Measurements from ENCODE around the gene FRMD1. TPM values are rescaled to one million over a fixed set of nuclear protein-coding genes. Genes with fewer than 3 reads are reported as not detected.

The FRMD1 gene
- total RNA-seq, 1 experiment from 2014 or later = 0.57 TPM

DNA sequence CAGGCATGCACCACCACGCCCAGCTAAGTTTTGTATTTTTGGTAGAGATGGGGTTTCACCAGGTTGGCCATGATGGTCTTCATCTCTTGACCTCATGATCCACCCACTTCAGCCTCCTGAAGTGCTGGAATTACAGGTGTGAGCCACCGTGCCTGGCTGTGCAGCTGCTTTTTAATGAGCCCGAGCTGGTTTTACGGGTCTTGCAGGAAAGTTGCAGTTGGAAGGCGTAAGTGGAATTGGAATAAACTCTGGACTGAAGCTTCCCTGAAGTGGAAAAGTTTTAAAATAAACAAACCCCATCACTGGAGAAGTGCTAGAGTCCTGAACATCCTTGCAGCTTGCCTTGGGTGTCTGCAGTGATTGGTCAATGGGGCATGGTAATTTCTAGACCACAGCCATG lies 41.2 kb downstream of the FRMD1 start:
- H3K9me3 Mint-ChIP-seq = peaks cover 39% of the 10 kb centered on the region

More for the DNA sequence above, 41.2 kb downstream of the FRMD1 start:
- Mint-ChIP-seq H3K4me3 (no peak overlapping the region), H3K4me1 (peaks cover 19% of the 10 kb centered on the region), H3K27me3 (ENCODE audit: low read depth) (peaks cover 21% of the 10 kb centered on the region), H3K27ac (no peak overlapping the region), H3K36me3 (peaks cover 44% of the 10 kb centered on the region)
- ChIA-PET CTCF (no interaction called here), POLR2A (no interaction called here)
- DNase-seq (ENCODE audit: low spot score) (no peak), ATAC-seq (no peak)
- TF ChIP-seq IRF2 (CRISPR knock-in tag; IDR thresholded peaks at IDR 0.05; ENCODE audit: borderline replicate concordance, low read depth) = no peak
- TF ChIP-seq, protein P1, sequence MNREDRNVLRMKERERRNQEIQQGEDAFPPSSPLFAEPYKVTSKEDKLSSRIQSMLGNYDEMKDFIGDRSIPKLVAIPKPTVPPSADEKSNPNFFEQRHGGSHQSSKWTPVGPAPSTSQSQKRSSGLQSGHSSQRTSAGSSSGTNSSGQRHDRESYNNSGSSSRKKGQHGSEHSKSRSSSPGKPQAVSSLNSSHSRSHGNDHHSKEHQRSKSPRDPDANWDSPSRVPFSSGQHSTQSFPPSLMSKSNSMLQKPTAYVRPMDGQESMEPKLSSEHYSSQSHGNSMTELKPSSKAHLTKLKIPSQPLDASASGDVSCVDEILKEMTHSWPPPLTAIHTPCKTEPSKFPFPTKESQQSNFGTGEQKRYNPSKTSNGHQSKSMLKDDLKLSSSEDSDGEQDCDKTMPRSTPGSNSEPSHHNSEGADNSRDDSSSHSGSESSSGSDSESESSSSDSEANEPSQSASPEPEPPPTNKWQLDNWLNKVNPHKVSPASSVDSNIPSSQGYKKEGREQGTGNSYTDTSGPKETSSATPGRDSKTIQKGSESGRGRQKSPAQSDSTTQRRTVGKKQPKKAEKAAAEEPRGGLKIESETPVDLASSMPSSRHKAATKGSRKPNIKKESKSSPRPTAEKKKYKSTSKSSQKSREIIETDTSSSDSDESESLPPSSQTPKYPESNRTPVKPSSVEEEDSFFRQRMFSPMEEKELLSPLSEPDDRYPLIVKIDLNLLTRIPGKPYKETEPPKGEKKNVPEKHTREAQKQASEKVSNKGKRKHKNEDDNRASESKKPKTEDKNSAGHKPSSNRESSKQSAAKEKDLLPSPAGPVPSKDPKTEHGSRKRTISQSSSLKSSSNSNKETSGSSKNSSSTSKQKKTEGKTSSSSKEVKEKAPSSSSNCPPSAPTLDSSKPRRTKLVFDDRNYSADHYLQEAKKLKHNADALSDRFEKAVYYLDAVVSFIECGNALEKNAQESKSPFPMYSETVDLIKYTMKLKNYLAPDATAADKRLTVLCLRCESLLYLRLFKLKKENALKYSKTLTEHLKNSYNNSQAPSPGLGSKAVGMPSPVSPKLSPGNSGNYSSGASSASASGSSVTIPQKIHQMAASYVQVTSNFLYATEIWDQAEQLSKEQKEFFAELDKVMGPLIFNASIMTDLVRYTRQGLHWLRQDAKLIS (CRISPR knock-in tag; IDR thresholded peaks at IDR 0.05; ENCODE audit: borderline replicate concordance) = no peak
- TF ChIP-seq, protein P2, sequence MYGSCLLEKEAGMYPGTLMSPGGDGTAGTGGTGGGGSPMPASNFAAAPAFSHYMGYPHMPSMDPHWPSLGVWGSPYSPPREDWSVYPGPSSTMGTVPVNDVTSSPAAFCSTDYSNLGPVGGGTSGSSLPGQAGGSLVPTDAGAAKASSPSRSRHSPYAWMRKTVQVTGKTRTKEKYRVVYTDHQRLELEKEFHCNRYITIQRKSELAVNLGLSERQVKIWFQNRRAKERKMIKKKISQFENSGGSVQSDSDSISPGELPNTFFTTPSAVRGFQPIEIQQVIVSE (CRISPR knock-in tag; IDR thresholded peaks at IDR 0.05; ENCODE audit: borderline replicate concordance) = no peak
- TF ChIP-seq, protein P3, sequence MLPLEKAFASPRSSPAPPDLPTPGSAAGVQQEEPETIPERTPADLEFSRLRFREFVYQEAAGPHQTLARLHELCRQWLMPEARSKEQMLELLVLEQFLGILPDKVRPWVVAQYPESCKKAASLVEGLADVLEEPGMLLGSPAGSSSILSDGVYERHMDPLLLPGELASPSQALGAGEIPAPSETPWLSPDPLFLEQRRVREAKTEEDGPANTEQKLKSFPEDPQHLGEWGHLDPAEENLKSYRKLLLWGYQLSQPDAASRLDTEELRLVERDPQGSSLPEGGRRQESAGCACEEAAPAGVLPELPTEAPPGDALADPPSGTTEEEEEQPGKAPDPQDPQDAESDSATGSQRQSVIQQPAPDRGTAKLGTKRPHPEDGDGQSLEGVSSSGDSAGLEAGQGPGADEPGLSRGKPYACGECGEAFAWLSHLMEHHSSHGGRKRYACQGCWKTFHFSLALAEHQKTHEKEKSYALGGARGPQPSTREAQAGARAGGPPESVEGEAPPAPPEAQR (CRISPR knock-in tag; IDR thresholded peaks at IDR 0.05) = no peak
- TF ChIP-seq, protein P4, sequence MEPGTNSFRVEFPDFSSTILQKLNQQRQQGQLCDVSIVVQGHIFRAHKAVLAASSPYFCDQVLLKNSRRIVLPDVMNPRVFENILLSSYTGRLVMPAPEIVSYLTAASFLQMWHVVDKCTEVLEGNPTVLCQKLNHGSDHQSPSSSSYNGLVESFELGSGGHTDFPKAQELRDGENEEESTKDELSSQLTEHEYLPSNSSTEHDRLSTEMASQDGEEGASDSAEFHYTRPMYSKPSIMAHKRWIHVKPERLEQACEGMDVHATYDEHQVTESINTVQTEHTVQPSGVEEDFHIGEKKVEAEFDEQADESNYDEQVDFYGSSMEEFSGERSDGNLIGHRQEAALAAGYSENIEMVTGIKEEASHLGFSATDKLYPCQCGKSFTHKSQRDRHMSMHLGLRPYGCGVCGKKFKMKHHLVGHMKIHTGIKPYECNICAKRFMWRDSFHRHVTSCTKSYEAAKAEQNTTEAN (CRISPR knock-in tag; IDR thresholded peaks at IDR 0.05) = no peak
- TF ChIP-seq ESRRA (CRISPR knock-in tag; IDR thresholded peaks at IDR 0.05; ENCODE audit: borderline replicate concordance) = no peak
- TF ChIP-seq SMAD4 (CRISPR knock-in tag; IDR thresholded peaks at IDR 0.05) = no peak
- no peak for TF ChIP-seq FOXP1 (CRISPR knock-in tag; IDR thresholded peaks at IDR 0.05; ENCODE audit: borderline replicate concordance)
- TF ChIP-seq, protein P5, sequence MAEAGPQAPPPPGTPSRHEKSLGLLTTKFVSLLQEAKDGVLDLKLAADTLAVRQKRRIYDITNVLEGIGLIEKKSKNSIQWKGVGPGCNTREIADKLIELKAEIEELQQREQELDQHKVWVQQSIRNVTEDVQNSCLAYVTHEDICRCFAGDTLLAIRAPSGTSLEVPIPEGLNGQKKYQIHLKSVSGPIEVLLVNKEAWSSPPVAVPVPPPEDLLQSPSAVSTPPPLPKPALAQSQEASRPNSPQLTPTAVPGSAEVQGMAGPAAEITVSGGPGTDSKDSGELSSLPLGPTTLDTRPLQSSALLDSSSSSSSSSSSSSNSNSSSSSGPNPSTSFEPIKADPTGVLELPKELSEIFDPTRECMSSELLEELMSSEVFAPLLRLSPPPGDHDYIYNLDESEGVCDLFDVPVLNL (CRISPR knock-in tag; IDR thresholded peaks at IDR 0.05; ENCODE audit: borderline replicate concordance, low read depth) = no peak
- TF ChIP-seq, protein P6, sequence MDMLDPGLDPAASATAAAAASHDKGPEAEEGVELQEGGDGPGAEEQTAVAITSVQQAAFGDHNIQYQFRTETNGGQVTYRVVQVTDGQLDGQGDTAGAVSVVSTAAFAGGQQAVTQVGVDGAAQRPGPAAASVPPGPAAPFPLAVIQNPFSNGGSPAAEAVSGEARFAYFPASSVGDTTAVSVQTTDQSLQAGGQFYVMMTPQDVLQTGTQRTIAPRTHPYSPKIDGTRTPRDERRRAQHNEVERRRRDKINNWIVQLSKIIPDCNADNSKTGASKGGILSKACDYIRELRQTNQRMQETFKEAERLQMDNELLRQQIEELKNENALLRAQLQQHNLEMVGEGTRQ (CRISPR knock-in tag; IDR thresholded peaks at IDR 0.05) = no peak
- TF ChIP-seq, protein P7, sequence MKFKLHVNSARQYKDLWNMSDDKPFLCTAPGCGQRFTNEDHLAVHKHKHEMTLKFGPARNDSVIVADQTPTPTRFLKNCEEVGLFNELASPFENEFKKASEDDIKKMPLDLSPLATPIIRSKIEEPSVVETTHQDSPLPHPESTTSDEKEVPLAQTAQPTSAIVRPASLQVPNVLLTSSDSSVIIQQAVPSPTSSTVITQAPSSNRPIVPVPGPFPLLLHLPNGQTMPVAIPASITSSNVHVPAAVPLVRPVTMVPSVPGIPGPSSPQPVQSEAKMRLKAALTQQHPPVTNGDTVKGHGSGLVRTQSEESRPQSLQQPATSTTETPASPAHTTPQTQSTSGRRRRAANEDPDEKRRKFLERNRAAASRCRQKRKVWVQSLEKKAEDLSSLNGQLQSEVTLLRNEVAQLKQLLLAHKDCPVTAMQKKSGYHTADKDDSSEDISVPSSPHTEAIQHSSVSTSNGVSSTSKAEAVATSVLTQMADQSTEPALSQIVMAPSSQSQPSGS (CRISPR knock-in tag; IDR thresholded peaks at IDR 0.05; ENCODE audit: borderline replicate concordance, low read depth) = no peak
- TF ChIP-seq, protein P8, sequence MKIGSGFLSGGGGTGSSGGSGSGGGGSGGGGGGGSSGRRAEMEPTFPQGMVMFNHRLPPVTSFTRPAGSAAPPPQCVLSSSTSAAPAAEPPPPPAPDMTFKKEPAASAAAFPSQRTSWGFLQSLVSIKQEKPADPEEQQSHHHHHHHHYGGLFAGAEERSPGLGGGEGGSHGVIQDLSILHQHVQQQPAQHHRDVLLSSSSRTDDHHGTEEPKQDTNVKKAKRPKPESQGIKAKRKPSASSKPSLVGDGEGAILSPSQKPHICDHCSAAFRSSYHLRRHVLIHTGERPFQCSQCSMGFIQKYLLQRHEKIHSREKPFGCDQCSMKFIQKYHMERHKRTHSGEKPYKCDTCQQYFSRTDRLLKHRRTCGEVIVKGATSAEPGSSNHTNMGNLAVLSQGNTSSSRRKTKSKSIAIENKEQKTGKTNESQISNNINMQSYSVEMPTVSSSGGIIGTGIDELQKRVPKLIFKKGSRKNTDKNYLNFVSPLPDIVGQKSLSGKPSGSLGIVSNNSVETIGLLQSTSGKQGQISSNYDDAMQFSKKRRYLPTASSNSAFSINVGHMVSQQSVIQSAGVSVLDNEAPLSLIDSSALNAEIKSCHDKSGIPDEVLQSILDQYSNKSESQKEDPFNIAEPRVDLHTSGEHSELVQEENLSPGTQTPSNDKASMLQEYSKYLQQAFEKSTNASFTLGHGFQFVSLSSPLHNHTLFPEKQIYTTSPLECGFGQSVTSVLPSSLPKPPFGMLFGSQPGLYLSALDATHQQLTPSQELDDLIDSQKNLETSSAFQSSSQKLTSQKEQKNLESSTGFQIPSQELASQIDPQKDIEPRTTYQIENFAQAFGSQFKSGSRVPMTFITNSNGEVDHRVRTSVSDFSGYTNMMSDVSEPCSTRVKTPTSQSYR (CRISPR knock-in tag; IDR thresholded peaks at IDR 0.05) = no peak
- TF ChIP-seq, protein P9, sequence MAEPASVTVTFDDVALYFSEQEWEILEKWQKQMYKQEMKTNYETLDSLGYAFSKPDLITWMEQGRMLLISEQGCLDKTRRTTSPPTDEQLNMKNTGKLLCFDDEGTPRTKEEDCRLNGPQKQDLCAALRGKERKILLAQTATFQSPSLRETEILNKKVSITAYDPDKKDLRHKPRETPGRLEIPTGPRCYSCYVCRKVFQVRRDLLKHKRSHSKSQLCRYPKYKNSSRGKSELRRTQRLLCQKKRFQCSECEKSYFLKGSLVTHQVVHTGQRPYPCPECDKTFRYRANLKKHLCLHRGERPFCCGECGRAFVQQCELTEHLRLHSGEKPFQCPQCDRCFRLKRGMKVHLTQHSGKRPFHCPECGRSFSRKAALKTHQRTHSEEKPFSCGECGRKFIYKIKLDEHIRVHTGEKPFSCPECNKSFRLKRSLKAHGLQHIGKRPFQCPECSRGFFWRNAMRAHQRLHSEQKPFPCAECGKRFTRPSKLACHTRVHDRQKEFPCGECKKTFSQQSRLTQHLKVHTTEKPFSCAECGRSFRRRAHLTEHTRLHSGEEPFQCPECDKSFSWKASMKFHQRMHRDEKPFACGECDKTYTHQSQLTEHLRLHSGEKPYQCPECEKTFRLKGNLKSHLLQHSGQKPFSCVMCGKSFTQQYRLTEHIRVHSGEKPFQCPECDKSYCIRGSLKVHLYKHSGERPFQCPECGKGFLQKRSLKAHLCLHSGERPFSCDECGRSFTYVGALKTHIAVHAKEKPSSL (CRISPR knock-in tag; conservative IDR thresholded peaks at IDR 0.05) = no peak
- TF ChIP-seq, protein P10, sequence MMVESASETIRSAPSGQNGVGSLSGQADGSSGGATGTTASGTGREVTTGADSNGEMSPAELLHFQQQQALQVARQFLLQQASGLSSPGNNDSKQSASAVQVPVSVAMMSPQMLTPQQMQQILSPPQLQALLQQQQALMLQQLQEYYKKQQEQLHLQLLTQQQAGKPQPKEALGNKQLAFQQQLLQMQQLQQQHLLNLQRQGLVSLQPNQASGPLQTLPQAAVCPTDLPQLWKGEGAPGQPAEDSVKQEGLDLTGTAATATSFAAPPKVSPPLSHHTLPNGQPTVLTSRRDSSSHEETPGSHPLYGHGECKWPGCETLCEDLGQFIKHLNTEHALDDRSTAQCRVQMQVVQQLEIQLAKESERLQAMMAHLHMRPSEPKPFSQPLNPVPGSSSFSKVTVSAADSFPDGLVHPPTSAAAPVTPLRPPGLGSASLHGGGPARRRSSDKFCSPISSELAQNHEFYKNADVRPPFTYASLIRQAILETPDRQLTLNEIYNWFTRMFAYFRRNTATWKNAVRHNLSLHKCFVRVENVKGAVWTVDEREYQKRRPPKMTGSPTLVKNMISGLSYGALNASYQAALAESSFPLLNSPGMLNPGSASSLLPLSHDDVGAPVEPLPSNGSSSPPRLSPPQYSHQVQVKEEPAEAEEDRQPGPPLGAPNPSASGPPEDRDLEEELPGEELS (CRISPR knock-in tag; IDR thresholded peaks at IDR 0.05) = no peak
- no peak for TF ChIP-seq NFATC4 (CRISPR knock-in tag; IDR thresholded peaks at IDR 0.05)
- TF ChIP-seq GABPB1 (CRISPR knock-in tag; IDR thresholded peaks at IDR 0.05) = no peak
